BLaER1 (cell line): ENCODE results near the gene NME4.

Experiments used
- H3K27ac ChIP-seq: shearing (Covaris generic); formaldehyde crosslinking; 2 replicates; pipeline ENCODE4 v1.8.1; 2022
- H3K27me3 ChIP-seq: shearing (Covaris generic); formaldehyde crosslinking; 2 replicates; pipeline ENCODE4 v1.8.1; 2022
- H3K36me3 ChIP-seq: shearing (Covaris generic); formaldehyde crosslinking; 2 replicates; pipeline ENCODE4 v1.8.1; 2022
- H3K4me1 ChIP-seq: shearing (Covaris generic); formaldehyde crosslinking; 2 replicates; pipeline ENCODE4 v1.8.1; 2022
- H3K4me2 ChIP-seq: shearing (Covaris generic); formaldehyde crosslinking; 2 replicates; pipeline ENCODE4 v1.8.1; 2022
- H3K4me3 ChIP-seq: shearing (Covaris generic); formaldehyde crosslinking; 2 replicates; pipeline ENCODE4 v1.8.1; 2022
- H3K9ac ChIP-seq: shearing (Covaris generic); formaldehyde crosslinking; 2 replicates; pipeline ENCODE4 v1.8.1; 2022
- H3K9me3 ChIP-seq: shearing (Covaris generic); formaldehyde crosslinking; 2 replicates; pipeline ENCODE4 v1.8.1; 2022
- H4K20me1 ChIP-seq: shearing (Covaris generic); formaldehyde crosslinking; 2 replicates; pipeline ENCODE4 v1.8.1; 2022
- Cebpa-rat ChIP-seq: shearing (Covaris generic); IDR thresholded peaks from 2 replicates; pipeline ENCODE4 v1.8.1; 2022

NME4 gene

DNA sequence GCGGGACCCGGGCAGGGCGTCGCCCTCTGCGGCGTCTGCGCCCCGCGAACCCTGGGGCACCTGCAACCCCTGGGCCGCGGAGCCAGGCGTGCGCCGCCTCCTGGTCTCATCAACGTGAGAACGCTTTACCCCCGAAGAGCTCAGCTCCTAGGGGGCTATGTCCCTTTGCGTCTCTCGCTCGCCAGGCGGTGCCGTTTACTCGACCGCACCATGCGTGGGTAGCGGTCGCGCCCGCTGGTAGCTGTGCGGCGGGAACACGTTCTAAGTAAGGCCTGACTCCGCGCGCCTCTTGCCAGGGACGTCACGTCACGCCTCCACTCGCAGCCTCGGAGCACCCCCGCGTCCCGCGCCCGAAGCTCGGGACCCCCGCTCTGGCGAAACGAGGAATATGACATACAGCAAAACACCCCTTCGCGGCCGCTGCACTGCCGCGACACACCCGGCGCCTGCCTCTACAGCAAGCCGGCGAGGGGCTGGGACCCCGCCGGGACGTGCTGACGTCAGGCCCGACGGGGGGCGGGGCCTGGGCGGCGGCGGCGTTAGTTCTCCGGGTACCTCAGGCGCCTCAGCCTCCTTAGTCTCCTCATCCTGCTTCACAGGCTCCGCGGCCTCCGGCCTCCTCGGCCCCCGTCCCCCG lies 28.2 kb downstream of the NME4 start, which contains the start of gene RAB11FIP3:
RAB11FIP3 (plus strand) TSS at position 568 of the 637 bp plus-strand sequence. CDS start 358 bp downstream, outside the sequence.
- peaks cover 18% of the 10 kb centered on the region; the same call in 1 of the 2 replicates for H3K36me3 ChIP-seq
- peaks cover 47% of the 10 kb centered on the region for H3K4me1 ChIP-seq
- H4K20me1 ChIP-seq = peaks cover 45% of the 10 kb centered on the region
- peak within 1 kb of the TSS; percentile 99 for H3K4me2 ChIP-seq
- peaks cover 20% of the 10 kb centered on the region for H3K27me3 ChIP-seq
- TF ChIP-seq Cebpa-rat = no peak
- peak within 1 kb of the TSS; percentile 99 for H3K4me3 ChIP-seq
- no peaks in the 10 kb centered on the region for H3K9me3 ChIP-seq
- peak within 1 kb of the TSS; percentile 90 for H3K27ac ChIP-seq
- peak within 1 kb of the TSS; percentile 94 for H3K9ac ChIP-seq

DNA sequence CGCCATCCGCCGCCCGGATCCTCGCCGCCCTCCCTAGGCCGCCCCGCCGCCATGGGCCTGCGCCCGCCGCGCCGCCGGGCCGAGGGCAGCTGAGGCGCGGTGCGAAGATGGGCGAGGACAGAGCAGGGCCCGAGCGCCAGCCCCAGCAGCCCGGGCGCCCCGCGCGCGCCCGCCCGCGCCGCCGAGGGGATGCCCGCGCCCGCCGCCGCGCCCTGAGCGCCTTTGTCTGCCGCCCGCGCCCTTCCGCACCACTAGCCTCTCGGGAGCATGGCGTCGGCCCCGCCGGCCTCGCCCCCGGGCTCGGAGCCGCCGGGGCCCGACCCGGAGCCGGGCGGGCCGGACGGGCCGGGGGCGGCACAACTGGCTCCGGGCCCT lies 28.7 kb downstream of the NME4 start:
- H3K4me3 ChIP-seq = peak overlapping the region; percentile 99
- peaks cover 51% of the 10 kb centered on the region for H4K20me1 ChIP-seq
- peak overlapping the region; percentile 99 for H3K4me2 ChIP-seq
- no peak for TF ChIP-seq Cebpa-rat
- H3K36me3 ChIP-seq = peaks cover 23% of the 10 kb centered on the region
- H3K27me3 ChIP-seq = peaks cover 20% of the 10 kb centered on the region
- peak overlapping the region; percentile 90 for H3K27ac ChIP-seq
- H3K4me1 ChIP-seq = peaks cover 51% of the 10 kb centered on the region
- no peaks in the 10 kb centered on the region for H3K9me3 ChIP-seq
- peak overlapping the region; percentile 94 for H3K9ac ChIP-seq

DNA sequence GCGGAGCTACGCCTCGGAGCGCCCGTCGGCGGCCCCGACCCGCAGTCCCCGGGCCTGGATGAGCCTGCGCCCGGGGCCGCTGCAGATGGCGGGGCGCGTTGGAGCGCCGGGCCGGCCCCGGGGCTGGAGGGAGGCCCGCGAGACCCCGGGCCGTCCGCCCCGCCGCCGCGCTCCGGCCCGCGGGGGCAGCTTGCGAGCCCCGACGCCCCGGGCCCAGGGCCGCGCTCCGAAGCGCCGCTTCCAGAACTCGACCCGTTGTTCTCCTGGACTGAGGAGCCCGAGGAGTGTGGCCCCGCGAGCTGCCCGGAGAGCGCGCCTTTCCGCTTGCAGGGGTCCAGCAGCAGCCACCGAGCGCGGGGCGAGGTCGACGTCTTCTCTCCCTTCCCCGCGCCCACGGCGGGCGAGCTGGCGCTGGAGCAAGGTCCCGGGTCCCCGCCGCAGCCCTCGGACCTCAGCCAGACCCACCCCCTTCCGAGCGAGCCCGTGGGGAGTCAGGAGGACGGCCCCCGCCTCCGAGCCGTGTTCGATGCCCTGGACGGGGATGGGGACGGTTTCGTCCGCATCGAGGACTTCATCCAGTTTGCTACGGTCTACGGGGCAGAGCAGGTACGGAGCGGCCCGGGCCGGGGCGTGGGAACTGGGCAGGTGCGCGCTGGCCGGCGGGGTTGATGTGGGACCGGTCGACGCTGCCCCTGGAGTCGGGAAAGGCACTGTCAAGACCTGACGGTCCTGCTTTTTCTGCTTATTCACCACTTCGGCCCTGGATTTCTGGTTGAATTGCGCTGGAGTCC lies 29.3 kb downstream of the NME4 start:
- peak overlapping the region; percentile 99 for H3K4me3 ChIP-seq
- H3K27ac ChIP-seq = peak overlapping the region; percentile 90

DNA sequence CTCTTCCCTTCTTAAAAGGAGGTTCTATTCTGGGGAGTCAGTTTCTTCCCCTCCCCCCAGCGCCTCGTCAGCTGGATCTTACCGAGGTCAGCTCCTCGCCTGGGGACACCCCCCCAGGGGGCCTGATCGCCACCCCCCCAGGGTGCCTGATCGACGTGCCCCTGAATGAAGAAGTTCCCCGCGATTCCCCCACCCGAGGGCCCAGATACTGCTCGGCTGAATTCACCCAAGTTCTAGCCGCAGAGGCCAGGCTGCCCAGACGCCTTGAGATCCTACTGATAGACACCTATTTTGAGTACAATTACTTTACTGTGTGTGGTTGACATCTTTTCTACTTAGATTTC lies 29.9 kb downstream of the NME4 start:
- Histone ChIP-seq H3K4me2 (peak overlapping the region; percentile 99), H3K4me3 (peak overlapping the region; percentile 99), H3K4me1 (peaks cover 56% of the 10 kb centered on the region), H3K27me3 (peaks cover 20% of the 10 kb centered on the region), H3K36me3 (peaks cover 34% of the 10 kb centered on the region), H3K9me3 (no peaks in the 10 kb centered on the region), H4K20me1 (peaks cover 62% of the 10 kb centered on the region), H3K9ac (peak overlapping the region; percentile 94), H3K27ac (peak overlapping the region; percentile 90)
- TF ChIP-seq Cebpa-rat = no peak

More for the DNA sequence above, 29.3 kb downstream of the NME4 start:
- Histone ChIP-seq H4K20me1 (peaks cover 56% of the 10 kb centered on the region), H3K27me3 (peaks cover 20% of the 10 kb centered on the region), H3K9me3 (no peaks in the 10 kb centered on the region), H3K4me2 (peak overlapping the region; percentile 99), H3K4me1 (peaks cover 56% of the 10 kb centered on the region), H3K36me3 (peaks cover 28% of the 10 kb centered on the region), H3K9ac (peak overlapping the region; percentile 94)
- no peak for TF ChIP-seq Cebpa-rat

DNA sequence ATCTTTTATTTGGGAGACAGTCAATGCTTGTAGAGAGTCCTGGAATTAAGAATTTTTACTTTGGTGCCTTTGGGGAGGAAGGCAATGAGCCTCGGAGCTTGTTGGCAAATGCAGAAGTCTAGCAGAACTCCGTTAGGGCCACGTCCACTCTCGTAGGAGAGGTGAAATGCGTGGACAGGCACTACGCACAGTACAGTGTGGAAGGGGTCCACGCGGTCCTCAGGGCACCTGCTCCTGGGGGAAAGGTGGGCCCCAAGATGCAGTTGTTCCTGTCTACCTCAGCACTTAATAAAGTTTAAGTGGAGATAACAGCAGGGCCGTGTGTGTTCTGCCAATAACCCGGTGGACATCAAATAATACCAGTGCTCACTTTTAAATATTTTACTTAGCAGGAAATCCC lies 30.3 kb downstream of the NME4 start:
- Histone ChIP-seq H3K27ac (peak overlapping the region; percentile 90), H3K4me1 (peaks cover 56% of the 10 kb centered on the region), H3K9ac (peak overlapping the region; percentile 94), H3K9me3 (no peaks in the 10 kb centered on the region), H3K36me3 (peaks cover 37% of the 10 kb centered on the region), H4K20me1 (peaks cover 65% of the 10 kb centered on the region), H3K4me3 (peak overlapping the region; percentile 99), H3K27me3 (peaks cover 20% of the 10 kb centered on the region), H3K4me2 (peak overlapping the region; percentile 99)
- no peak for TF ChIP-seq Cebpa-rat

DNA sequence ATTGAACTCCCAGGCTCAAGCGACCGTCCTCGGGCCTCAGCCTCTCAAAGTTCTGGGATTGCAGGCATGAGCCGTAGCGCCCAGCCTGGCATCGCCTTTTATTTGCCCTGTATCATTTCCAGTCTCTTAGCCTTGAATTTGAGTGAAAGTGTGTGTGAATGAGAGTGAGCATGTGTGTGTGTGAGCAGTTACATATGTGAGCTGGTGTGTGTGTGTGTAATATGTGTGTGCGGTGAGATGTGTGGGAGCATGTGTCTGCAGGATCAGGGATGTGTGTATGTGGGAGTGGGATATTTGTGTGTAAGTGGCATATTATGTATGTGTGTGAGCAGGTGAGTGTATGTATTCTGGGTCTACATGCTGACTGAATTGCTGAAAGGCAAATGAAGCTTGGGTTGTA lies 33.9 kb downstream of the NME4 start:
- H3K4me3 ChIP-seq = no peak overlapping the region
- H3K4me1 ChIP-seq = peaks cover 44% of the 10 kb centered on the region
- H4K20me1 ChIP-seq = peaks cover 99% of the 10 kb centered on the region
- H3K27me3 ChIP-seq = no peaks in the 10 kb centered on the region
- H3K9me3 ChIP-seq = no peaks in the 10 kb centered on the region
- no peak overlapping the region for H3K4me2 ChIP-seq
- TF ChIP-seq Cebpa-rat = no peak
- H3K27ac ChIP-seq = no peak overlapping the region
- H3K9ac ChIP-seq = no peak overlapping the region
- peaks cover 66% of the 10 kb centered on the region for H3K36me3 ChIP-seq

DNA sequence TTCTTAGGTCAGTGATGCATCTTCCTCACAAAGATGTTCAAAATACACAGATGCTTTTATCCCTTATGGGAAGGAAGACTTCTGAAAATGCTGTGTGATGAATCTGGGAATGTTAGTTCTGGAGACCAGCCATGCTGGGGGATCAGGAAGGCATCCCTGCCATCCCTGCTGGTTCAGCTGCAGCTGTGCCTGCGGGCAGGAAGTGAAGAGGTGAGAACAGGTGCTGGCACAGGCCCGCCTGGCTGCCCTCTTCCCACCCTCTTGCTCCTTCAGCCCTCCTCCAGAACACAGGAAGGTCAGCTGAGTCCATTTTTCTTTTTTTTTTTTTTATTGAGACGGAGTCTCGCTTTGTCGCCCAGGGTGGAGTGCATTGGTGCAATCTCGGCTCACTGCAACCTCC lies 43.6 kb downstream of the NME4 start:
- peaks cover 100% of the 10 kb centered on the region for H4K20me1 ChIP-seq
- no peak overlapping the region for H3K4me2 ChIP-seq
- H3K4me1 ChIP-seq = peaks cover 61% of the 10 kb centered on the region
- H3K27ac ChIP-seq = no peak overlapping the region
- no peaks in the 10 kb centered on the region for H3K9me3 ChIP-seq
- peaks cover 79% of the 10 kb centered on the region for H3K36me3 ChIP-seq
- no peaks in the 10 kb centered on the region for H3K27me3 ChIP-seq
- H3K9ac ChIP-seq = no peak overlapping the region
- H3K4me3 ChIP-seq = no peak overlapping the region
- TF ChIP-seq Cebpa-rat = no peak

DNA sequence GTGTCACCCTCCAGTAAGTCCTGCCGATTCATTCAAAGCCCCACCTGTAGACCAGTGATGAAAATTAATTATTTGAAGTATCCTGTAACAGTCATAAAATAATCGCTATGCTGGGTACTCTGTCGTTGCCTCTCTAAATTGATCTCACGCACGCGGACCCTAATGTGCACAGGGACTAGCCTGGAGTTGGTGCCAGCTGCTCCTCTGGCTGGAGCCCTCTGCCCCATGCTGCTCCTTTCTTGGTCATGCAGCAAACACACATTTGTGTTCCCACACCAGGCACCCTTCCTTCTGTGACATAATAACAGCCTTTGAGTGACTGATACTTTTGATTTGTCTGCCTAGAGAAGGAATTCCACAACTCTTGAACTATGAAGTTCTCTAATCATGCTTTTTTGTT lies 44.4 kb downstream of the NME4 start:
- Histone ChIP-seq H3K4me3 (no peak overlapping the region), H3K36me3 (peaks cover 76% of the 10 kb centered on the region), H4K20me1 (peaks cover 100% of the 10 kb centered on the region), H3K9ac (no peak overlapping the region), H3K4me2 (no peak overlapping the region), H3K27ac (no peak overlapping the region), H3K4me1 (peaks cover 69% of the 10 kb centered on the region), H3K27me3 (no peaks in the 10 kb centered on the region), H3K9me3 (no peaks in the 10 kb centered on the region)
- no peak for TF ChIP-seq Cebpa-rat

DNA sequence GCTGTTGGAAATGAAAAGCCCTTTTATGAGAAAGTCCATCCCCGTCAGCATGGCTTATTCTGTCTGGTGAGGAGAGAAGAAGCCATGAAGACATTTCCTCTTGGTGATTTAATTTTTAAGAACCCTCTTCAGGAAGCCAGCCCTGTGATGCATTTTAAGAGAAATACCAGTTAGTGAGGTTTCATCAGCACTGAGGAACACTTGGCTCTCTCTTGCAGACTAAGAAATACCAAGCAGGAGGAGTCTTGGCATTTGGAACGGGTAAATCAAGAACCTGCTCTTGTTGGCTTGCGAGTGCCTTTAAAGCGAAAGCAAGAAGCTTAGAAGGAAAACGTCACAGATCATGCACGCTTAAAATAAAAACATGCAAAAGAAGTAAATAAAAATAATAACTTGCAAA lies 46.0 kb downstream of the NME4 start:
- Histone ChIP-seq H3K27ac (no peak overlapping the region), H3K27me3 (no peaks in the 10 kb centered on the region), H3K4me1 (peaks cover 69% of the 10 kb centered on the region), H4K20me1 (peaks cover 100% of the 10 kb centered on the region), H3K9ac (no peak overlapping the region; the same call in 1 of the 2 replicates), H3K4me2 (peak overlapping the region; percentile 33), H3K4me3 (no peak overlapping the region), H3K9me3 (no peaks in the 10 kb centered on the region), H3K36me3 (peaks cover 70% of the 10 kb centered on the region)
- no peak for TF ChIP-seq Cebpa-rat

DNA sequence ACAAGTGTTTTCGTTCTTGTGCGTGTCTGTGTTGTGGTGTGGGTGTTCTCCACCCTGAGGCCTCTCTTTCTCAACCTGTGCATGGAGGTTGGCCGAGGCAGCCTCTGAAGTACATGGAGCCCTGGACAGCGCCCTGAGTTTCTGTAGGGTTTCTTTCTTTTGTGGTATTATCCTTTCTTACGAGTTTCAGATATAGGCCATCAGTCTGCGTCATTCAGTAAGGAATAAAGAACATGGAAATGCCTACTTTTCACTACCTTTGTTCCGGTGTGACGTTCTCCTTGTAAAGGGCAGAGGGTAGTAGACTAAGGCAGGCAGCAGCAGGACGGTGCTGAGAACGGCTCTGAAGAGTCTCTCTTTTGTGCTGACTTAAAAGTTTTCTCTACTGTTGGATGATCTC lies 47.0 kb downstream of the NME4 start:
- Histone ChIP-seq H3K4me2 (no peak overlapping the region), H3K36me3 (peaks cover 66% of the 10 kb centered on the region), H4K20me1 (peaks cover 95% of the 10 kb centered on the region), H3K4me3 (no peak overlapping the region), H3K27ac (no peak overlapping the region), H3K9me3 (no peaks in the 10 kb centered on the region), H3K9ac (no peak overlapping the region), H3K27me3 (no peaks in the 10 kb centered on the region), H3K4me1 (peaks cover 68% of the 10 kb centered on the region)
- no peak for TF ChIP-seq Cebpa-rat
